Measurements from ENCODE around the gene PCLO.

GRCh38 chr7:83153419-83153818 is 9.3 kb downstream of the PCLO start:
- TF ChIP-seq CTCF (IDR thresholded peaks at IDR 0.05) = no peak
- no peak for TF ChIP-seq AFF4 (CRISPR knock-in tag; IDR thresholded peaks at IDR 0.05; ENCODE audit: borderline replicate concordance)

Data from WTC11 (cell line).